HG03045 (cell line): Measurements from ENCODE around the gene KRT82.

ENCODE experiments used
- ATAC-seq: cut with Tn5 transposase; IDR thresholded peaks from one replicate; pipeline ENCODE4 v1.9.1; 2021; ENCODE audit warnings: mild to moderate bottlenecking, moderate library complexity; ENCODE audit not compliant: unreplicated experiment

KRT82 gene

DNA sequence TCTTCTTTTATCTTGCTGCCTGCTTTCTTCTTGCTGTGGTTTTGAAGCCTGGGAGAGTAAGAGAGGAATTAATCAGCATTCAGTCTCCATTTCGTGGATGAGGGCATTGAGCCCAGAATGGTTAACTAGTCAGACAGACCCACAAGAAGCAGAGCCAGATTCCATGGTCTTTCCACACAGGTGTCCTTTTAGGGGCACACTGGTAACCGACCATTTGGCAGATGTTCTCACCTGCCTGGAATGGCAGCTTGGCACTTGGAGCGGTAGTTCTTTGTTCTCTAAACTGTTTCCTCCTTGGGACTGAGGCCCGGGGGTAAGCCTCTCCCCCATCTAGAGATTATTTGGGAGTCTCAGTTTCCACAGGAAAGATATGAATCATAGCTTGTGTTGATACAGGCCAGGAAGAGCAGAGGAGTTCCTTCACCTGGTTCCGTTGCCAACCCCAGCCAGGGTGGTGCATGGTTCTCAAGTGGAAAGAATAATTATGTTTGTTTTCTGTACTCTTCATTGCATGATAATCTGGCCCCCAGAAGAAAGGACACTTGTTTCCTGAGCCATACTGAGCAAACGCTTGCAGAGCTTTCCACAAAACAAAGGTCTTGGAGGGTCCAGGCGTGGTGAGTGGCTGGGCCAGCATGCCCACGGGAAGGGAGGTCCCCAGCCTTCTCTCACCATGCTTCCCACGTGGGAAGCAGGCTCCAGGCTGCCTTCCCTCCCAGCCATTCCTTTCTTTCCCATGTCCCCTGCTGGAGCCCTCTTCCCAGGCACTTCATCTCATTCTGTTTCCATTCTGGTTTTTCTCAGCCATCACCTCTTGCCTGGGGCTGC is 30.1 kb upstream of the KRT82 start:
- no peak for ATAC-seq

DNA sequence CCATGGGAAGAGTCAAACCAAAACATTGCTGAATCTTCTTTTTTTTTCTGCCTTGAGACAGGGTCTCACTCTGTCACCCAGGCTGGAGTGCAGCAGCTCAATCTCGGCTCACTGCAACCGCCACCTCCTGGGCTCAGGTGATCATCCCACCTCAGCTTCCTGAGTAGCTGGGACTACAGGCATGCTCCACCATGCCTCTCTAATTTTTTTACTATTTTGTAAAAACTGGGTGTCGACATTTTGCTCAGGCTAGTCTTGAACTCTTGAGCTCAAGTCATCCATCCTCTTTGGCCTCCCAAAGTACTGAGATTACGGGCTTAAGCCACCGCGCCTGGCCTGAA is 29.5 kb upstream of the KRT82 start:
- no peak for ATAC-seq

DNA sequence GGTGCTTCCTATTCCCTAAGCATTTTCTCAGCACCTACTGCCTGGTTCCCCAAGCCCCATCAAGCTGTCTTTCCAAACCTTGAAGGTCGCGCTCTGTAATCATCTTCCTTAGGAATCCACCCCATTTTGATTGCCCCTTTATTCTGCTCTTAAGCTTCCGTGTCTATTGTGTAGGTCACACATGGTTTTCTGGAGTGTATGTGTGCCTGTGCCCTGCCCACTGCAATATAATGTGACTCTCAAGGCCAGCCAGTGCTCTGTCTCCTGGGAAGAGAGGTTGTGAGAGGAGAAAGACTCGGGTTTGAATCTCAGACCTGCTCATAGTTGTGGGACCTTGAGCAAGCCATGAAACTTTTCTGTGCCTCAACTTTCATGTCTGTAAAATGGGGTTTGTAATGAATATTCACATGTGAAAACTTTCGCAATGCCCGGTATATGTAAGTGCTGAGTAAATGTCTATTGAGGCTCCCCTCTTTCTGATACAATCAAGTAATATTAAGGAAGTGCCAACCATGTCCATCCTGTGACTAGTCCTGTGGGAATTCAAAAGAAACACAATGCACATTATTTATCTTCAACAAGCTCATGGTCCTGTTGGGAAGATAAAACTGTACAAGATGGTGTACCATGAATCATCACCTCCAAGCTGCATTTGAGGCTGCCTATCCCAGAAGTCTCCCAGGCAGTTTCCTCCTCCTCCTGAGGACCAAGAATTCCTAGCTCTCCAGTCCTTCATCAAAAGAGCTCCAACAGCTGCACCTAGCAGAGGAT is 28.8 kb upstream of the KRT82 start:
- ATAC-seq: no peak

DNA sequence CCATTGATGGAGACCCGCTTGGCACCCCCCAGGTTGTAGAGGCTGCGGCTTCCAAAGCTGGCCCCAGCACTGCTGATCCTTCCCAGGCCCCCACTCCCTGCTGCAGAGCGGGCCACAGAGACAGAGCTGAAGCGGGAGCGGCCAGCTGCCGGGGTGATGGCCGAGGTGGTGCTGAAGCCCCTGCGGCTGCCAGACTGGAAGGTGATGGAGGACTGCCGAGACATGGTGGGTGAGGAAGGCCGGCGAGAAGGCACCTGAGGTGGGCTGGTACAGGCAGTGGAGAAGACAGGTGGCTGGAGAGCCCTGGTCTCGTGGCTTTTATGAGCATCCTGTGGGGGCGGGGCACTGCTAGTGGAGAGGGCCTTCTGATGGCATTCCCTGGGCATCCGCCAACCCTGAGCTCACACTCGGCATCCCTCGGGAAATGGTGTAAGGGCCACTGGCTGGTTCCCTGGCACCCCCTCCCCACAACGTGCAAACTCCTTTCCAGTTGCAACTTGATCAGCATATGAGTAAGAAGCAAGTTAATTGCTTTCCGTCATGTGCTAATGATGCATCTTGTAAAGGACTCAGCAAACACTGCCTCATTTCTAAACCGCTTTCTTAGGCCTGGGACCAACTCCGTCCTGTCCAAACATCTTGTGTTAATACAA is 28.1 kb upstream of the KRT82 start, which contains the start of gene KRT75:
TSS of gene KRT75 (minus strand) at position 291 of the 653 bp plus-strand sequence. CDS start at position 224, 67 bp downstream.
- no peak for ATAC-seq

DNA sequence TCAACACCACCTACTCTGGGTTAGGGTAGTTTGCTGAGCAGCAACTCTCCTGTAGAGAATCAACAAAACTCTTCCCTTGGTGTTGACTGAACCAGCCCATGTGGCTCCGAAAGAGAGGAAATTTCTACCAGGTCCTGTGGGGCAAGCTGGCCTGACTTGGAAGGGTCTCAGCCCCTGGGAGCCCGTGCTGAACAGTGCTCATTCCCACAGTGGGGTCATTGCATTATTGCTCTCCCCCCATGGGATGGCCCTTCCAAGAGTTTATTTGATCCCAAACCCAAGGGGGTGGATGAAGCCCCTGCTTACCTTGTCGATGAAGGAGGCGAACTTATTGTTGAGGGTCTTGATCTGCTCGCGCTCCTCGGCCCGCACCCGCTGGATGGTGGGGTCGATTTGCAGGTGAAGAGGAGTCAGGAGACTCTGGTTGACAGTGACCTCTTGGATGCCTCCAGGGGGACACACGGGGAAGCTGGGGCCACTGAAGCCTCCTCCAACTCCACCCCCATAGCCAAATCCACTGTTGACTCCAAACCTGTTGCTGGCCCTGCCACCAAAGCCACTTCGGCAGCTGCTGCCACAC is 27.5 kb upstream of the KRT82 start:
- no peak for ATAC-seq

DNA sequence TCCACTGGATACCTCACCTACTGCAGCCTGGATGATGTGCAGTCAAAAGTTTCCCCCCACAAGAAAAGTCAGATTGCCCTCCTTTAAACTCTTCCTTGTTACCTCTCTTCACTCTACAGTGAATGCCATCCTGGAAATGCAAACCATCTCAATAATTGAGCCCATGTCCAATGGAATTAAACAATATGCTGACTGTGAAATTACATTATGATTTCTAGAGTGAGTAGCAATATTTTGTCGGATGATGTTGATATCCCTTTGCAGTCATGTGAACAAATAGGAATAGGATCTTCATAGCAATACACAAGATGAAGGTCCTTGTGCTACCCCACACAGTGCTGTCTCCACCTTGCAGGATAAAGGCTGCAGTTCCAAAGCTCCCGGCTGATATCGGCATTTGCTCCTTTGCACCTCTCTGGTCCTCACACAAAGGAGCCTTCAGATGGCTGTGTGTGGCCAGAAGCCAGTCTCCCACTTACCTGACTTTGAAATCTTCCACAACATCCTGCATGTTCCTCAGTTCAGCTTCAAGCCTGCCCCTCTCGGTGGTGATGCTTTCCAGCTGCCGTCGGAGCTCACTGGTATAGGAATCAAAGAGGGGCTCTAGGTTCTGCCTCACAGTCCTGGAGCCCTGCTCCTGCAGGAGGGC is 26.5 kb upstream of the KRT82 start:
- ATAC-seq: no peak

DNA sequence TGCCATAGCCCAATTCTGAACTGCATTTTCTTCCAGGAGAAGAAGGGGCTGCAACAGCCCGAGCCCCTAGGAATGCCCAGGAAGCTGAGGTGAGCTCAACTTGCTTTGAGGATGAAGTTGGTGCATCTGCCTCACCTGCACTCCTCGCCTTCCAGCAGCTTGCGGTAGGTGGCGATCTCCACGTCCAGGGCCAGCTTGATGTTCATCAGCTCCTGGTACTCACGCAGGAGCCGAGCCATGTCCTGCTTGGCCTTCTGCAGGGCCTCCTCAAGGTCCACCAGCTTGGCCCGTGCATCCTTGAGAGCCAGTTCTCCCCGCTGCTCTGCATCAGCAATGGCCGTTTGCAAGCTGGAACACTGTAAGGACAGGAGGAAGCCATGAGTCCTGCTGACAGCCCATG is 22.0 kb upstream of the KRT82 start:
- ATAC-seq: no peak

DNA sequence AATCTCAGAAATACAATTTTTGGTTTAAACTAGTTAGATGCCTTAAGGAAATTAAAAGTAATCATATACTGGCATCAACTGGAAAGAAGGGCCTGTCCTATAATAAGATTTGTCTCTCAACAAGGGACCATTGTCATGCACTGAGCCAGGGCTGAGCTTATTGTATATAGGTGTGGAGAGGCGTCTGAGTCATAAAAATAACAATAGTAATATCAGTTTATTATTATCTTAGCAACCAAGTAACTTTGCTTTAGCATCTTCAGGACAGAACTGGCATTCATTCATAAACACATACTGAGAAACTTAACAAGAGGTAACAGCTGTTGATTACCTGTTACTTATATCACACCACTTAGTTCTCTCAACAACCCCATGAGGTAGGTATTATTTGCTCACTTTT is 20.9 kb upstream of the KRT82 start:
- ATAC-seq: no peak

DNA sequence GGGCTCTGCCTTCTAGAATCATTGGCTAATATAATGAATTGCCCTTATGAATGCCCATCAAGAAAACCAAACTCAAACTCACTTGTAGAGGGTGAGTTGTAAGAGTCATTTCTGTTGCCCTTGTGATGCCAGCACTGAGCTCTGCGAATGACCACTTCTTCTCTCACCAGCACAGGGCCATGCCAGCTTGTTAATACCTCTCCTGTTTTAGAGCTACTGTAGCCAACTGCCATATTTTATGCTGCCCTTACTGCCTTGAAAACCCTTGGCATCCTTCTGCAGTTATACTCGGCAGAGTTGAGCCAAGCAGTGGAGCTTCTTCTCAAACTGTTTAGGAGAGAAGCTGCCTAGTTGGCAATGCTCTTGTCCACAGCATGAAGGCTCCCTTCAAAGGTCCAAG is 19.9 kb upstream of the KRT82 start:
- no peak for ATAC-seq

DNA sequence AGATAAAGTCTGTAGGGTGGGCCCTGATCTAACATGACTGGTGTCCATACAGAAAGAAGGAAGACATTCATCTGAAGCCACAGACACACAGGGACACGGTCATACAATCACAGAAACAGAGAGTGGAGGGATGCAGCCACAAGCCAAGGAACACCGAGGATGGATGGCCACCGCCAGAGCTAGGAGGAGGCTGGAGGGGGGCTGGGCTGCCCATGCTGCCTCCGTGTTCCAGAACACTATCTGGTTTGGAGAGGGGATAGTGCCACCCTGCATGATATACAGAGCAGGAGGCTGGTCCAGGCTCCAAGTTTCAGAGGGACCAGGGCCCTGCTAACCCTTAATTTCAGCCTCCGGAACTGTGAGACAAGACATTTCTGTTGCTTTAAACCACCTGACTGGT is 19.3 kb upstream of the KRT82 start:
- ATAC-seq: no peak

DNA sequence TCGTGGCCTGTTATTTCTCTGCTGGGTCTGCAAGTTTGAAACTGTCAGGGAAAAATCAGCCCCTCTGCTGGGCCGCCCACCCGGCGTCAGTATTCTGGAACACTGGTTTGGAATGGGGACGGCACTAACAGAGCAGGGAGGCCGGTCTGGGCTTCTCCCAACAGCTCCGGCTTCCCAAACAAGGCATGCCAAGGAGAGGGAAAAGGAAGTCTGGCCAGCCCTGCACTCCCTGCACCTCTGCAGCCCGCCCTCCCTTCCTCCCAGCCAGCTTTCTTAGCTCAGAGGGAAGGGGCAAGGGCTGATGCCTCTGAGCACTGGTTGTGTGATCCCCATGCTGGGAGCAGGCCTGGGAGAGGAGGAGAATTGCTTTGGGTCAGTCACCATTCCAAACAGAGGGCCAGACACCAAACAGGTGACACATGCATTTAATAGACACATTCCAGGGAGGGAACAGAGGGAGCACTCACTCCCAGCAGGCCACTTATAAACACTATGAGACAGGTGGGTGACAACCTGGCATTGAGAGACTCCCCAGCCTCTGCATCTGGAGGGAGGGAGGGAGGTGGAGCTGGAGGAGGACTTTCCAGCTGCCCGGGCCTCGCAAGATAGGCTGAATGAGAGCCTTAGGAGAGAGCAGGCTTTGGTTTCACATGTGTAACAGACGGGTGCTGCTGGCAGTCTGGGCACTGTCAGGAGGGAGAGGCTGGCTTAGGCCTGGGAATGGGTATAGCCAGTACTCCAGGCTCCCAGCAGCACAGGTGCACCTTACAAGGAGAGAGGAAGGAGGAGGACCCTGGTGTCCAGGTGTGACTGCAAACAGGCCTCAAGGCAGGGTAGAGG is 17.7 kb upstream of the KRT82 start:
- no peak for ATAC-seq

DNA sequence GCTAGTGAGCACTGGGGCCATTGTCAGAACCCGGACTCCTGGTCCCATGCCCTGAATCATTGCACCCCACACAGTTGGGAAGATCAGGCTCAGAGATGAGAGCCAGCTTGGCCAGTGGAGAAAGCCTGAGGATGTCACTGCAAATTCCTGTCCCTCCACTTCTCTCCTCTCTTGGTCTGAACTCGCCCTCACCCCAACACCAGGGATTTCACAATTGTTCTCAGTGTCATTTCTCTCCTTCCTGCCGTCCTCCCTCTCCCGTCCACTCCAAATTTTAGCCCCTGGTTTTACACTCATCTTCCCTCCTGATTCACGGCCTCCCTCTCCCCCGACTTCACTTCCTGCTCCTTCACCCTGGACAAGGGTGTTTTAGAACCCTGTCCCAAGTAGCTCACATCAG is 16.9 kb upstream of the KRT82 start:
- no peak for ATAC-seq

DNA sequence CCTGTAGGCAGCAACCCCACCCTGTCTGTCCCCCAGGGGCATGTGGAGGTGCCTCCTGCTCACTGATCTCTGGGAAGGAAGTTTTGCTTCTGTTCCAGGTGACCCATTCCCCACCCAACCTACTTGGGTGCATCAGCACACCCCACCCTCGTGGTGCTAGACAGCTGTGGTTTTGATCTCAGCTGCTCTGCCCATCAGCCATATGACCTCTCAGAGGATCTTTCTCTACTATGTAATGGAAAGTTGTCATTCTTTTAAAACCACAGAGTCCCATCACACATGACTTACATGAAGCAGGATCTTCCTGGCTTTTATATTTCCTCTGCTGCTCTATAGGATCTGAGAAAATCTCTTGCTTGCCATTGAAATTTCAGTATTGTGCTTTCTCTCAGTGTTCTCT is 13.5 kb upstream of the KRT82 start:
- ATAC-seq: no peak

DNA sequence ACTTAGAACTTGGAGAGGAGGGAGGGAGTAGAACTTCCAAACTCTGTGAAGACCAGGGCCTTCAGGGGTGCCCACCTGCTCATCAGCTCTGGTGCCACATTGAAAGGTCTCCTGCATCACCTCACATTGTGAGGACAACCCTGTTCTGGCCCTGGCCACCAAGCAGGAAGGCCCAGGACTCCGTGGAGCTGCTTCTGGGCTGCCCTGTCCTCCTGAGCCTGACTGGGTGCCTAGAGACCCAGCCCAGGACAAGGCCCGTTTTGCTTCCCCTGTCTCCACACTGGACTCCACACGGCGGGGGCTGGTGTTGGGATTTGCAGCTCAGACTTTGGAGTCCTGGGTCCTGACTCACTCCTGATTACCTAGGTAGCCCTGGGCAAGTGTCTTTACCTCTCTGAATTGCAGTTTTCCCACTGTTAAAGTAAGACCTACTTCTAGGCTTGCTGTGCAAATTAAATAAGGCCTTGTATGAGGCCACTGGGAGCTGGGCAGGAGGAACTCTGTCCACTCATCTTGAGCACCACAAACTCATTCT is 12.5 kb upstream of the KRT82 start:
- no peak for ATAC-seq

DNA sequence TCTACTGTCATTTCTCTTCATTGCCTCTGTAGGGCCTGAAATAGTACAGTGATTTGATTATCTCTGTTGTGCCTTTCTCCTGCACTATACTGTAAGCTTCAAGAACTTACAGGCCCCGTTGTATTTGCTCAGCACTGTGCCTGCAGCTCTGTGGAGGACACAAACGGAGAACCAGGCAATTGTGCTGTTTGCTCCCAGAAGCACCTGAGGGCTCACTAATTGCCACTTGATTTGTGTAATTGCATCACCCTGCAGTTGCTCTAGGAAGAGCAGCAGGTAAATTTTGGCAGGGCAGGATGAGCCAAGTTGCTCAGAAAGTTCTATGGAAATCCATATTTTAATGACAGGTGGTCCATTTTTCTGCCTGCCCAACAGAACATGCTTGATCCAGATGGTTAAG is 11.6 kb upstream of the KRT82 start:
- no peak for ATAC-seq

DNA sequence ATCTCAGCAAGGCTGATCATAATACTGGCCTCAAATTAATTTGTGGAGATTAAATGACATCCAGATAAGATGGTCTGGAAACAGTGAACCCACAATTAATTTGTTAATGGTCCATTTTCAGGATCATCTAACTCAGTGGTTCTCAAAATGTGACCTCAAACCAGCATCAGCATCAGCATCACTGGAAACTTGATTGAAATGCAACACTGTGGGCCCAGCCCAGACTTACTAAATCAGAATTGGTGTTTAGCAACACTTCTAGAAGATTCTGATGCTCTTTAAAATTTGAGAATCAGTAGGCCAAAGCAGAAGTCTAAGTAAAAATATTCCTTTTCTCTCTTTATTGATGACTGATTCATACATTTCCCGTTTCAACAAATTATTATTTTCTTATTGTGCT is 10.7 kb upstream of the KRT82 start:
- no peak for ATAC-seq

DNA sequence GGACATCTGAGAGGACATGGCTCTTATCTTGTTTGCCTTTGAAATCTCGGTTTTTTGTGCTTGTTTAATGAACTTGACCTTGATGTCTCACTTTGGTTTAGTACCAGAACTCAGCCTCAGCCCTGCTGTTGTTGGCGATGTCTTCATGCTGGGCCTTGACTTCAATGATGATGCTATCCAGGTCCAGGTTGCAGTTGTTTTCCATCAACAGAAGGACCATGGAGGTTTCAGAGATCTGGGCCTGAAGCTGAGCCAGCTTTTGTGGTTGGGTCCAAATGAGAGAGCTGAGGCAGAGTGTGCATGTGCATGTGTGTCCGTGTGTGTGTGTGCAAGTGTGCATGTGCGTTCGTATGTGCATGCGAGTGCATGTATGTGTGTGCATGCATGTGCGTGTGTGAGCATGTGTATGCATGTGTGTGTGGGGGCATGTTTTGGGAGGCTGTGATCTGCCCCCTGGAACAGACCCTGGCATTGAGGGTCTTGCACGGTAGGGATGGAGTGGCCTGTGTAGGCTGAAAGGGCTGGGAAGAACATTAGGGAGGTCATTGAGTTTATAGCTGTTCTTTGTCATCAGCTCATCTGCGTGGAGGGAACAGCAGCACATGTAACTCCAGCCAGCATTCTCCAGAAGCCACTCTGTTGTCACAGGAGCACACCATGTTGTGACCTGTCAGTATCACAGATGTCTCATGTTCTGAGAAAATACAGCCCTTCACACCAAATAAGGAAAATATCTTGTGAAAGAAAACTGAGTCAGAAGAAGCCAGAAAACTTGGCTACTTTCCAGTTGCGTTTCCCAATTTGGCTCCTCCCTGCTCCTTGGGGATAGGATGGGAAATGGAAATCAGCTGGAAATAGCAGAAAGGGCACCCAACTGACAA is 10.0 kb upstream of the KRT82 start:
- ATAC-seq: no peak

DNA sequence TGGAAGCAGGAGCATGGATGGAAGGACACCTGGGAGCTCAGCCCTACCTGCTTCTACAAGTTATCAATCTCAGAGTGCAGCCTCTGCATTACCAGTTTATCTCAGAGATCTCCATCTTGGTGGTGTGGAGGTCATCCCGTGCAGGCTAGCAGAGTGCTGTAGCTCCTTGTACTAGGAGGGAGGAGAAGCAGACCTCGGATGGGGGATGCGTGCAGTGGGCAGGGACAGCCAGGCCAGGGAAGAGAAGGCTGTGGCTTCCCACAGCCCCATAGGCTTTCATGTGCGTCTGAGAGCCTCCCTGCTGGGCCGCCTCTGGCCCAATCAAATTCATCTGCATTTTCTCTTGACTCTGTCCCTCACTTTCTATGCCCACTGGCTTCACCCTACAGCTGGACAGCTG is 8.8 kb upstream of the KRT82 start:
- no peak for ATAC-seq

DNA sequence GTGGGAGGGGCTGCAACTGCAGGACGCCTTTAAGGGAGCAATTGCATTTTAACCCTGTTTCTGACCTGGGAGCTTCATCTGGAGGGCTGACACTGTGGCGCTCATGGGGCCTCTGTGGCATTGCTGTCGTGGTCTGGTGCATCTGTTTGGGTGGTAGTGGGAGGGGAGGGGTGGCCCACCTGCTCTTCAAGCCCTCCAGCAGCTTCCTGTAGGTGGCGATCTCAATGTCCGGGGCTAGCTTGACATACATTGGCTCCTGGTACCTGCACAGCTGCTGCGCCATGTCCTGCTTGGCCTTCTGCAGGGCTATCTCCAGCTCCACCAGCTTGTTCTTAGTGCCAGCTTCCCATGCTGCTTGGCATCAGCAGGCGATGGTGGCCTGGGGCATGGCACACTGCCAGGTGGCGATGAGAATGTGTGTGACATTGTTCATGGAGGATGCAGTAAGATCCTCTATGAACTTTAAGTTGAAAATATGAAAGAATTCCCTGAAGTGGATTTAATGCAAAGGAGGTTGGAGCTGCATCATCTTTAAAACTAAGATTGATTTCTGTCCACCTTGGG is 7.7 kb upstream of the KRT82 start:
- no peak for ATAC-seq
